GM18868 (cell line): ENCODE data around the gene OR4D10.

Experiments used
- ATAC-seq: cut with Tn5 transposase; IDR thresholded peaks from one replicate; pipeline ENCODE4 v1.9.1; 2021; ENCODE audit warnings: mild to moderate bottlenecking, moderate library complexity; ENCODE audit not compliant: unreplicated experiment

The OR4D10 gene

GRCh38 chr11:59520741-59521140, 47.6 kb downstream of the OR4D10 start:
- no peak for ATAC-seq

- no peak for ATAC-seq
Measured at GRCh38 chr11:59523541-59523940, 50.4 kb downstream of the OR4D10 start.

- ATAC-seq = no peak
Measured at GRCh38 chr11:59528711-59529110, 55.6 kb downstream of the OR4D10 start.
